Activated gamma-delta T cell (primary cell): ENCODE results near the gene OR2A7.
"Not testable (repeated sequence)": the region's sequence is repeated elsewhere in the genome, so short reads cannot be mapped to it uniquely, and the experiment has no call there.

Source experiments
- DNase-seq: peaks from one replicate; lab custom pipeline; 2025; lab: John Stamatoyannopoulos, UW
- total RNA-seq, 2 donors: gene quantifications; one replicate each; lab custom pipeline; 2026; lab: John Stamatoyannopoulos, UW

OR2A7 gene
- total RNA-seq, result 0.04 to 0.05 reads per million in 2 donors

GRCh38 chr7:144264692-144265091 is at the start of gene OR2A7:
TSS of gene OR2A7 (minus strand) at chr7:144264792. CDS start at chr7:144259628, 5,164 bp downstream.
- not testable (repeated sequence) for DNase-seq

GRCh38 chr7:144311872-144312469 is 47.4 kb upstream of the OR2A7 start, which contains the start of gene OR2A1:
TSS of gene OR2A1 (plus strand) at chr7:144312419. CDS start at chr7:144318125, 5,706 bp downstream.
- DNase-seq, result not testable (repeated sequence)

GRCh38 chr7:144311218-144311617 is 46.6 kb upstream of the OR2A7 start:
- DNase-seq, result not testable (repeated sequence)

- not testable (repeated sequence) for DNase-seq
Observed at GRCh38 chr7:144309702-144310101, 45.1 kb upstream of the OR2A7 start.

- not testable (repeated sequence) for DNase-seq
Observed at GRCh38 chr7:144305156-144305555, 40.6 kb upstream of the OR2A7 start.

GRCh38 chr7:144303607-144304006 is 39.0 kb upstream of the OR2A7 start:
- DNase-seq, result not testable (repeated sequence)

- not testable (repeated sequence) for DNase-seq
Observed at GRCh38 chr7:144302578-144303303, 38.1 kb upstream of the OR2A7 start.

GRCh38 chr7:144293794-144294499 is 29.4 kb upstream of the OR2A7 start:
- not testable (repeated sequence) for DNase-seq

- DNase-seq, result not testable (repeated sequence)
Observed at GRCh38 chr7:144292384-144293161, 28.0 kb upstream of the OR2A7 start.

- not testable (repeated sequence) for DNase-seq
Observed at GRCh38 chr7:144291607-144292006, 27.0 kb upstream of the OR2A7 start.

GRCh38 chr7:144287171-144287784 is 22.7 kb upstream of the OR2A7 start:
- not testable (repeated sequence) for DNase-seq

- not testable (repeated sequence) for DNase-seq
Observed at GRCh38 chr7:144283716-144284115, 19.1 kb upstream of the OR2A7 start.

GRCh38 chr7:144282490-144282889 is 17.9 kb upstream of the OR2A7 start:
- not testable (repeated sequence) for DNase-seq

GRCh38 chr7:144281981-144282380 is 17.4 kb upstream of the OR2A7 start:
- not testable (repeated sequence) for DNase-seq

GRCh38 chr7:144280010-144280409 is 15.4 kb upstream of the OR2A7 start:
- DNase-seq, result not testable (repeated sequence)

GRCh38 chr7:144275281-144275680 is 10.7 kb upstream of the OR2A7 start:
- not testable (repeated sequence) for DNase-seq

- not testable (repeated sequence) for DNase-seq
Observed at GRCh38 chr7:144269188-144269587, 4.6 kb upstream of the OR2A7 start, which contains the start of gene CTAGE8. TSS of gene CTAGE8 (minus strand) at chr7:144269288. CDS start at chr7:144269250, 38 bp downstream.

GRCh38 chr7:144262128-144262527 is 2.5 kb downstream of the OR2A7 start:
- DNase-seq, result not testable (repeated sequence)

GRCh38 chr7:144259067-144259466 is 5.5 kb downstream of the OR2A7 start:
- DNase-seq, result not testable (repeated sequence)

- no peak for DNase-seq
Observed at GRCh38 chr7:144256112-144256511, 8.5 kb downstream of the OR2A7 start.

- no peak for DNase-seq
Observed at GRCh38 chr7:144255471-144255897, 9.1 kb downstream of the OR2A7 start.
